Measurements from ENCODE around the gene AMPD2. TPM values are rescaled to one million over a fixed set of nuclear protein-coding genes. Genes with fewer than 3 reads are reported as not detected.

AMPD2 gene
- polyA plus RNA-seq, 2 of the 4 experiments (the other 2 are of a cell fraction) = 19.3 to 47.2 TPM

- no peak for FAIRE-seq
- CTCF ChIA-PET = interaction anchor here (1.5 to 21.4 kb wide), 5 partner anchors 15 to 359 kb away, joined by 5 to 295 read pairs (median 11); partner anchors contain the start of gene AHCYL1
- WGBS (ENCODE audit: missing lambda C conversion rate) = over 99% methylated on average over 15 of the region's 16 CpGs
These were observed 5.5 kb downstream of the AMPD2 start for GRCh38 chr1:109625176-109625575.

GRCh38 chr1:109625601-109626560, 6.2 kb downstream of the AMPD2 start:
- CTCF ChIA-PET = interaction anchor here (1.5 to 21.4 kb wide), 5 partner anchors 14 to 358 kb away, joined by 5 to 295 read pairs (median 11); partner anchors contain the start of gene AHCYL1
- peaks cover 21% of the 10 kb centered on the region for H3K4me1 ChIP-seq
- WGBS (ENCODE audit: missing lambda C conversion rate) = 87% methylated on average over 31 of the region's 32 CpGs
- H3K4me3 ChIP-seq = no peak overlapping the region
- H3K27ac ChIP-seq = no peak overlapping the region
- no peak overlapping the region for H3K4me2 ChIP-seq
- POLR2A ChIA-PET = no interaction called here
- no peak for FAIRE-seq
- no peaks in the 10 kb centered on the region for H3K9me3 ChIP-seq
- ATAC-seq = no peak
- no peak for DNase-seq (ENCODE audit: low read depth in 1 of 2, low spot score in 1 of 2)
- TF ChIP-seq MYC (IDR thresholded peaks at IDR 0.05; ENCODE audit: borderline replicate concordance, low read length) (no peak), RAD21 (conservative IDR thresholded peaks at IDR 0.05 in 1 of 2, IDR thresholded peaks at IDR 0.05 in 1 of 2) (no peak), SMC3 (IDR thresholded peaks at IDR 0.05) (no peak), TFCP2L1 (CRISPR knock-in tag; IDR thresholded peaks at IDR 0.05) (no peak)

More at GRCh38 chr1:109625176-109625575, 5.5 kb downstream of the AMPD2 start:
- Histone ChIP-seq H3K9me3 (no peaks in the 10 kb centered on the region), H3K4me1 (peaks cover 21% of the 10 kb centered on the region), H3K27ac (no peak overlapping the region), H3K4me2 (no peak overlapping the region), H3K4me3 (no peak overlapping the region)
- POLR2A ChIA-PET = no interaction called here
- ATAC-seq (no peak), DNase-seq (ENCODE audit: low read depth in 1 of 2, low spot score in 1 of 2) (no peak)
- TF ChIP-seq EHF (CRISPR knock-in tag; IDR thresholded peaks at IDR 0.05) = no peak
- no peak for TF ChIP-seq CEBPB (IDR thresholded peaks at IDR 0.05)
- TF ChIP-seq RARB (CRISPR knock-in tag; IDR thresholded peaks at IDR 0.05) = no peak
- no peak for TF ChIP-seq ZNF302 (CRISPR knock-in tag; IDR thresholded peaks at IDR 0.05)
- TF ChIP-seq ESRRA (IDR thresholded peaks at IDR 0.05; ENCODE audit: borderline replicate concordance, low read length) = no peak
- no peak for TF ChIP-seq CTCF (IDR thresholded peaks at IDR 0.05)
- no peak for TF ChIP-seq JUN (IDR thresholded peaks at IDR 0.05)
- no peak for TF ChIP-seq KDM1A (IDR thresholded peaks at IDR 0.05; ENCODE audit: low read depth)
- TF ChIP-seq SREBF2 (IDR thresholded peaks at IDR 0.05) = no peak
- TF ChIP-seq NR3C1 (IDR thresholded peaks at IDR 0.05) = no peak
- TF ChIP-seq, protein P1, sequence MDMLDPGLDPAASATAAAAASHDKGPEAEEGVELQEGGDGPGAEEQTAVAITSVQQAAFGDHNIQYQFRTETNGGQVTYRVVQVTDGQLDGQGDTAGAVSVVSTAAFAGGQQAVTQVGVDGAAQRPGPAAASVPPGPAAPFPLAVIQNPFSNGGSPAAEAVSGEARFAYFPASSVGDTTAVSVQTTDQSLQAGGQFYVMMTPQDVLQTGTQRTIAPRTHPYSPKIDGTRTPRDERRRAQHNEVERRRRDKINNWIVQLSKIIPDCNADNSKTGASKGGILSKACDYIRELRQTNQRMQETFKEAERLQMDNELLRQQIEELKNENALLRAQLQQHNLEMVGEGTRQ (IDR thresholded peaks at IDR 0.05) = no peak
- TF ChIP-seq EHMT2 (IDR thresholded peaks at IDR 0.05; ENCODE audit: low read depth) = no peak
- no peak for TF ChIP-seq ZSCAN20 (CRISPR knock-in tag; IDR thresholded peaks at IDR 0.05)
- TF ChIP-seq CHD4 (IDR thresholded peaks at IDR 0.05; ENCODE audit: borderline replicate concordance) = no peak

GRCh38 chr1:109626682-109627408, 7.2 kb downstream of the AMPD2 start:
- ChIA-PET CTCF (interaction anchor here (0.8 to 21.4 kb wide), 6 partner anchors 14 to 433 kb away, joined by 3 to 295 read pairs (median 30); partner anchors contain the start of gene AHCYL1), POLR2A (no interaction called here)
- no peak for DNase-seq (ENCODE audit: low read depth in 1 of 2, low spot score in 1 of 2)

More at GRCh38 chr1:109626682-109627408, 7.2 kb downstream of the AMPD2 start:
- Histone ChIP-seq H3K27ac (no peak overlapping the region), H3K9me3 (no peaks in the 10 kb centered on the region), H3K4me1 (peaks cover 15% of the 10 kb centered on the region), H3K4me2 (no peak overlapping the region), H3K4me3 (no peak overlapping the region)
- no peak for FAIRE-seq
- ATAC-seq = no peak
- WGBS (ENCODE audit: missing lambda C conversion rate) = 95% methylated on average over 7 of the region's 21 CpGs
- TF ChIP-seq NR3C1 (IDR thresholded peaks at IDR 0.05) = no peak
- no peak for TF ChIP-seq ZC3H11A (IDR thresholded peaks at IDR 0.05)
- TF ChIP-seq ESRRA (IDR thresholded peaks at IDR 0.05; ENCODE audit: borderline replicate concordance, low read length) = no peak
- TF ChIP-seq EHMT2 (IDR thresholded peaks at IDR 0.05; ENCODE audit: low read depth) = no peak
- TF ChIP-seq MAZ (IDR thresholded peaks at IDR 0.05; ENCODE audit: borderline replicate concordance, low read depth, low read length) = no peak
- no peak for TF ChIP-seq POLR2AphosphoS2 (conservative IDR thresholded peaks at IDR 0.05; ENCODE audit: low read length)
